Neuronal stem cell (in vitro differentiated cells): ENCODE data around the gene PRDM5.

Experiments
- DNase-seq: peaks from one replicate; pipeline ENCODE4 v3.0.0-alpha.2; 2013; ENCODE audit warnings: low spot score
- H2AFZ ChIP-seq: one replicate; pipeline ENCODE4 v1.6.1; 2013; ENCODE audit warnings: mild to moderate bottlenecking, low read length, inconsistent platforms
- H2AK5ac ChIP-seq: 2 replicates; pipeline ENCODE4 v1.6.1; 2013; ENCODE audit warnings: low read depth, mild to moderate bottlenecking, inconsistent platforms, low read length, moderate library complexity, mixed read lengths
- H2BK120ac ChIP-seq: 2 replicates; pipeline ENCODE4 v1.6.1; 2013; ENCODE audit warnings: low read depth, mild to moderate bottlenecking, inconsistent platforms, low read length, moderate library complexity, mixed read lengths
- H2BK12ac ChIP-seq: one replicate; pipeline ENCODE4 v1.6.1; 2013; ENCODE audit warnings: low read length, inconsistent platforms
- H2BK15ac ChIP-seq: 2 replicates; pipeline ENCODE4 v1.6.1; 2013; ENCODE audit warnings: mild to moderate bottlenecking, low read length, inconsistent platforms, mixed read lengths
- H2BK5ac ChIP-seq: one replicate; pipeline ENCODE4 v1.6.1; 2013; ENCODE audit warnings: inconsistent platforms, mild to moderate bottlenecking, low read length, moderate library complexity
- H3K14ac ChIP-seq: one replicate; pipeline ENCODE4 v1.6.1; 2013; ENCODE audit warnings: low read length, inconsistent platforms
- H3K18ac ChIP-seq: 2 replicates; pipeline ENCODE4 v1.6.1; 2013; ENCODE audit warnings: low read length, inconsistent platforms
- H3K23ac ChIP-seq: 2 replicates; pipeline ENCODE4 v1.6.1; 2013; ENCODE audit warnings: low read depth, mild to moderate bottlenecking, mixed read lengths, low read length, inconsistent platforms; ENCODE audit not compliant: poor library complexity
- H3K27ac ChIP-seq: replicated peaks from 3 replicates; pipeline ENCODE4 v1.5.1; 2013; ENCODE audit warnings: low read length, inconsistent platforms
- H3K27me3 ChIP-seq, 3 experiments: 2 replicates each; pipeline ENCODE4 v1.6.1; 2013; ENCODE audit warnings: low read length in 3 of 3, mild to moderate bottlenecking in 2 of 3, inconsistent platforms in 1 of 3, low read depth in 1 of 3, mixed read lengths in 1 of 3, moderate library complexity in 1 of 3; ENCODE audit not compliant: control insufficient read depth in 3 of 3, insufficient read depth in 3 of 3
- H3K36me3 ChIP-seq, 2 donors: replicated peaks in 1 of 2; 2 replicates each; pipeline ENCODE4 v1.6.1; 2013; ENCODE audit warnings: low read length in 2 of 2; ENCODE audit not compliant: control insufficient read depth in 2 of 2, insufficient read depth in 2 of 2
- H3K4ac ChIP-seq: 2 replicates; pipeline ENCODE4 v1.6.1; 2013; ENCODE audit warnings: inconsistent platforms, mild to moderate bottlenecking, low read length, moderate library complexity
- H3K4me1 ChIP-seq, 2 donors: 1 replicate in 1 of 2; 2 replicates in 1 of 2; pipeline ENCODE4 v1.6.1; 2013; ENCODE audit warnings: low read length in 2 of 2, low read depth in 1 of 2; ENCODE audit not compliant: control insufficient read depth in 2 of 2, insufficient read depth in 1 of 2
- H3K4me2 ChIP-seq: one replicate; pipeline ENCODE4 v1.6.1; 2013; ENCODE audit warnings: mild to moderate bottlenecking, low read length, inconsistent platforms; ENCODE audit not compliant: insufficient read depth, poor library complexity, severe bottlenecking
- H3K4me3 ChIP-seq, 2 donors: 2 replicates each; pipeline ENCODE4 v1.5.1; 2013; ENCODE audit warnings: low read length in 2 of 2, mild to moderate bottlenecking in 2 of 2, inconsistent platforms in 1 of 2, moderate library complexity in 1 of 2
- H3K79me1 ChIP-seq: one replicate; pipeline ENCODE4 v1.6.1; 2013; ENCODE audit warnings: low read depth, mild to moderate bottlenecking, inconsistent platforms, low read length, moderate library complexity
- H3K9ac ChIP-seq: one replicate; pipeline ENCODE4 v1.6.1; 2013; ENCODE audit warnings: mild to moderate bottlenecking, low read depth, low read length, inconsistent platforms; ENCODE audit not compliant: poor library complexity
- H3K9me3 ChIP-seq, 2 donors: replicated peaks in 1 of 2; 2 replicates each; pipeline versions ENCODE3 to v1.6.1; 2013; ENCODE audit warnings: low read length in 2 of 2, mild to moderate bottlenecking in 2 of 2, inconsistent platforms in 1 of 2, low read depth in 1 of 2, mixed read lengths in 1 of 2, moderate library complexity in 1 of 2; ENCODE audit not compliant: control insufficient read depth in 2 of 2, insufficient read depth in 1 of 2
- H4K8ac ChIP-seq: one replicate; pipeline ENCODE4 v1.6.1; 2013; ENCODE audit warnings: low read depth, mild to moderate bottlenecking, inconsistent platforms, low read length, moderate library complexity
- H4K91ac ChIP-seq: one replicate; pipeline ENCODE4 v1.6.1; 2013; ENCODE audit warnings: low read length, low read depth, mild to moderate bottlenecking, inconsistent platforms; ENCODE audit not compliant: poor library complexity
- WGBS, 2 donors: extraction: QIAGEN DNeasy Blood & Tissue Kit; methylation state at CpG; one replicate each; pipeline ENCODE4 v1.1.7; 2013; ENCODE audit warnings: missing lambda C conversion rate in 2 of 2, mixed read lengths in 1 of 2; ENCODE audit not compliant: insufficient read length in 2 of 2, insufficient replicate concordance in 1 of 2; ENCODE audit errors: extremely low coverage in 2 of 2; 5-methylcytosine and 5-hydroxymethylcytosine counted together

PRDM5 gene

GRCh38 chr4:120680647-120681228, 241.8 kb downstream of the PRDM5 start:
- no peak overlapping the region for H3K14ac ChIP-seq
- no peak overlapping the region for H3K23ac ChIP-seq

DNA sequence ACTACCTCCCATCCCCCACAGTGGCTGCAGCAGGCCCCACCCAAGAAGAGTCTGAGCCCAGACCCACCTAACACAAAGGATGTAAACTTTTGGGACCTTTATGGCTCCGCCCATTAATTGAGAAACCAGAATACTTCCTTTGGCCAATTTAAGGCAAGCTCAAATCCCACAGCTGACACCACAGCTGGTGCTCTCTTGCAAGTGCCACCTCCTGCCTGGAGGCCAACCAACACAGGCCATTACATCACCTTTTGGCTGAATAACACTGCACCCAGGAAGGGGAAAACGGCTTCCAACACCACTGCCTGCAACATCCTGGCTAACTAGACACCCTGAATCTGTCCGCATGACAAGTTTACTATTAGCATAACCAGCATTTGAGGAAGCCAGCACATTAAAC, 248.8 kb downstream of the PRDM5 start:
- H4K91ac ChIP-seq = no peak overlapping the region
- H3K79me1 ChIP-seq = no peaks in the 10 kb centered on the region
- H3K27me3 ChIP-seq = no peaks in the 10 kb centered on the region
- no peak overlapping the region for H3K4ac ChIP-seq
- no peak overlapping the region for H3K23ac ChIP-seq
- H3K9me3 ChIP-seq = peaks cover 4 to 20% of the 10 kb centered on the region in 2 donors
- H3K4me1 ChIP-seq = peaks cover 0 to 5% of the 10 kb centered on the region in 2 donors
- H3K14ac ChIP-seq = no peak overlapping the region
- no peak overlapping the region for H3K4me3 ChIP-seq
- no CpG with 5 or more reads among the region's 3 CpGs for WGBS, 2 donors
- H2BK12ac ChIP-seq = no peak overlapping the region
- H2BK5ac ChIP-seq = no peak overlapping the region
- DNase-seq = no peak
- H2BK120ac ChIP-seq = no peak overlapping the region
- no peak overlapping the region for H4K8ac ChIP-seq
- peaks cover 0 to 3% of the 10 kb centered on the region in 2 donors for H3K36me3 ChIP-seq
- H3K9ac ChIP-seq = no peak overlapping the region
- no peak overlapping the region for H3K4me2 ChIP-seq
- no peak overlapping the region for H2AFZ ChIP-seq
- H3K27ac ChIP-seq = no peak overlapping the region
- H3K18ac ChIP-seq = no peak overlapping the region
- no peak overlapping the region for H2BK15ac ChIP-seq
- no peak overlapping the region for H2AK5ac ChIP-seq

More at GRCh38 chr4:120680647-120681228, 241.8 kb downstream of the PRDM5 start:
- Histone ChIP-seq H3K79me1 (no peaks in the 10 kb centered on the region), H3K27me3 (no peaks in the 10 kb centered on the region), H2AK5ac (no peak overlapping the region), H3K4me1 (no peaks in the 10 kb centered on the region), H2AFZ (no peak overlapping the region), H3K36me3 (no peaks in the 10 kb centered on the region), H3K4ac (no peak overlapping the region), H2BK15ac (no peak overlapping the region), H3K27ac (no peak overlapping the region), H3K4me2 (no peak overlapping the region), H4K8ac (no peak overlapping the region), H2BK120ac (no peak overlapping the region), H3K9me3 (peaks cover 0 to 3% of the 10 kb centered on the region in 2 donors), H2BK5ac (no peak overlapping the region), H3K4me3 (no peak overlapping the region), H2BK12ac (no peak overlapping the region), H3K18ac (no peak overlapping the region), H4K91ac (no peak overlapping the region), H3K9ac (no peak overlapping the region)
- DNase-seq = no peak
- WGBS, 2 donors = no CpG with 5 or more reads among the region's 3 CpGs

- H3K27ac ChIP-seq = no peak overlapping the region
- H3K4me1 ChIP-seq = peaks cover 0 to 5% of the 10 kb centered on the region in 2 donors
- no peak overlapping the region for H3K23ac ChIP-seq
- H3K79me1 ChIP-seq = no peaks in the 10 kb centered on the region
- H2BK5ac ChIP-seq = no peak overlapping the region
- no peak overlapping the region for H3K9ac ChIP-seq
- peak overlapping the region; percentile 80 for H2AFZ ChIP-seq
- no peak overlapping the region for H3K4me2 ChIP-seq
- no CpG with 5 or more reads among the region's 5 CpGs for WGBS, 2 donors
- H3K18ac ChIP-seq = no peak overlapping the region
- no peak overlapping the region for H2AK5ac ChIP-seq
- H3K36me3 ChIP-seq = peaks cover 0 to 3% of the 10 kb centered on the region in 2 donors
- H2BK120ac ChIP-seq = no peak overlapping the region
- DNase-seq = no peak
- H3K4ac ChIP-seq = no peak overlapping the region
- no peak overlapping the region for H3K14ac ChIP-seq
- H3K27me3 ChIP-seq = no peaks in the 10 kb centered on the region
- no peak overlapping the region for H4K8ac ChIP-seq
- no peak overlapping the region for H3K4me3 ChIP-seq
- no peak overlapping the region for H2BK12ac ChIP-seq
- H4K91ac ChIP-seq = no peak overlapping the region
- peaks cover 4 to 20% of the 10 kb centered on the region in 2 donors for H3K9me3 ChIP-seq
- H2BK15ac ChIP-seq = no peak overlapping the region
Observed at GRCh38 chr4:120672558-120673147, 249.9 kb downstream of the PRDM5 start.

DNA sequence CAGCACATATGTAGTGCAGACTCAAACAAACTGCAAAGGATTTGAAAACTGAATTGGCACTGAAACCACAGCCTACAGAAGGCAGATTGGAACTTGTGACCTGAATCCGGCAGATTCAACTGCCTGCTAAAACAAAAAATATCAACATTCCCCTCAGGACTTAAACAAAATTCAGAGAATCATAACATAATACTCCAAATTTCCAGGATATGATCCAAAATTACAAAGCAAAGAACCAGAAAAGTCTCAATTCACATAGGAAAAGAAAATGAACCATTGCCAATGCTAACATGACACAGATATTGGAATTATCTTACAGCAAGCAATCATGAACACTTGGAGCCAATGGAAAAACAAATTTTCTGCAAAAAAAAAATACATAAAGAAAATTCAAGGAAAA, 250.4 kb downstream of the PRDM5 start:
- H3K79me1 ChIP-seq = no peaks in the 10 kb centered on the region
- no peak overlapping the region for H3K4ac ChIP-seq
- H3K9me3 ChIP-seq = peaks cover 4 to 20% of the 10 kb centered on the region in 2 donors
- WGBS, 2 donors = no CpG with 5 or more reads among the region's 1 CpG
- no peak overlapping the region for H2BK12ac ChIP-seq
- H3K4me1 ChIP-seq = peaks cover 0 to 5% of the 10 kb centered on the region in 2 donors
- no peak overlapping the region for H3K18ac ChIP-seq
- DNase-seq = no peak
- no peak overlapping the region for H3K9ac ChIP-seq
- H2BK5ac ChIP-seq = no peak overlapping the region
- peaks cover 0 to 3% of the 10 kb centered on the region in 2 donors for H3K36me3 ChIP-seq
- H4K8ac ChIP-seq = no peak overlapping the region
- H3K4me3 ChIP-seq = no peak overlapping the region
- no peak overlapping the region for H2AFZ ChIP-seq
- H3K14ac ChIP-seq = no peak overlapping the region
- no peak overlapping the region for H3K27ac ChIP-seq
- H3K4me2 ChIP-seq = no peak overlapping the region
- H3K27me3 ChIP-seq = no peaks in the 10 kb centered on the region
- H4K91ac ChIP-seq = no peak overlapping the region
- H2BK120ac ChIP-seq = no peak overlapping the region
- H3K23ac ChIP-seq = no peak overlapping the region
- no peak overlapping the region for H2BK15ac ChIP-seq
- H2AK5ac ChIP-seq = no peak overlapping the region
